Measurements from ENCODE around the gene TEX261. TPM values are rescaled to one million over a fixed set of nuclear protein-coding genes. Genes with fewer than 3 reads are reported as not detected.
"Not testable (repeated sequence)": the region's sequence is repeated elsewhere in the genome, so short reads cannot be mapped to it uniquely, and the experiment has no call there.

TEX261 gene
- 64.1 and 70.0 TPM in 2 replicates for total RNA-seq (2022)
- Bru-seq, nascent RNA: percentile 79 among the genes with signal in this experiment
- BruChase-seq, experiment 1, labeled RNA remaining after a 2-hour chase: percentile 94 among the genes with signal in this experiment
- percentile 98 among the genes with signal in this experiment for BruChase-seq, experiment 2, labeled RNA remaining after a 6-hour chase
- long read RNA-seq, transcript TEX261-202 (5 exons, 758 nt): minor isoform, 11 of 56 reads
- long read RNA-seq, transcript TEX261-201 (6 exons, 3,441 nt): major isoform, 27 of 56 reads
- long read RNA-seq, partial matches to known transcripts: 2 of 56 reads
- long read RNA-seq, other reads (novel, unspliced or antisense): 15 of 56 reads

- no peaks in the 10 kb centered on the region for H3K27me3 Mint-ChIP-seq (ENCODE audit: insufficient read depth, unreplicated experiment)
- ChIA-PET POLR2A (no interaction called here), CTCF (no interaction called here)
- Histone ChIP-seq H3K9me3 (no peaks in the 10 kb centered on the region), H3K27me3 (replicated peaks; ENCODE audit: control insufficient read depth, insufficient read depth, low read length) (no peaks in the 10 kb centered on the region), H3K4me3 (ENCODE audit: low read depth, low read length) (peak within 1 kb of the TSS; percentile 73), H3K4me1 (peaks cover 19% of the 10 kb centered on the region), H3K36me3 (ENCODE audit: control insufficient read depth, insufficient read depth, low read length) (no peaks in the 10 kb centered on the region)
- no peaks in the 10 kb centered on the region for H3K9me3 Mint-ChIP-seq (ENCODE audit: unreplicated experiment)
- no TSS peak for BruUV-seq (replicated peaks)
- H3K4me3 Mint-ChIP-seq (ENCODE audit: unreplicated experiment): peak within 1 kb of the TSS; percentile 93
- DNase-seq: peak; percentile 90 to 97
- peak; percentile 41 to 77 for TF ChIP-seq CTCF (IDR thresholded peaks at IDR 0.05; ENCODE audit: insufficient read depth in 1 of 2, low read depth in 1 of 2, low read length in 1 of 2, severe bottlenecking in 1 of 2, unreplicated experiment in 1 of 2)
- H3K36me3 Mint-ChIP-seq (ENCODE audit: insufficient read depth, unreplicated experiment): peaks cover 8% of the 10 kb centered on the region
- H3K4me1 Mint-ChIP-seq (ENCODE audit: low read depth, unreplicated experiment): no peaks in the 10 kb centered on the region
- H3K27ac Mint-ChIP-seq (ENCODE audit: unreplicated experiment): peak within 1 kb of the TSS; percentile 61
- intact Hi-C loops (cut with micrococcal nuclease; ENCODE audit: unreplicated experiment): loop anchor here (2.0 kb wide), 1 partner anchor 74 kb away; the partner anchor contains the start of gene NAGK
Measured at GRCh38 chr2:70994699-70995425, at the start of gene TEX261. TSS of gene TEX261 (minus strand) at chr2:70994873. CDS start at chr2:70994757, 116 bp downstream.

GRCh38 chr2:71043531-71044407 lies 49.1 kb upstream of the TEX261 start:
- H3K4me1 Mint-ChIP-seq (ENCODE audit: low read depth, unreplicated experiment): peaks cover 11% of the 10 kb centered on the region
- no peak overlapping the region for H3K27ac Mint-ChIP-seq (ENCODE audit: unreplicated experiment)
- H3K4me1 ChIP-seq: no peaks in the 10 kb centered on the region; the same call in 1 of the 2 replicates
- POLR2A ChIA-PET: no interaction called here
- no peaks in the 10 kb centered on the region for H3K27me3 ChIP-seq (replicated peaks; ENCODE audit: control insufficient read depth, insufficient read depth, low read length)
- H3K9me3 ChIP-seq: no peaks in the 10 kb centered on the region
- no peak for DNase-seq
- H3K36me3 Mint-ChIP-seq (ENCODE audit: insufficient read depth, unreplicated experiment): peaks cover 5% of the 10 kb centered on the region
- intact Hi-C loops (cut with micrococcal nuclease; ENCODE audit: unreplicated experiment): no loop called here
- H3K27me3 Mint-ChIP-seq (ENCODE audit: insufficient read depth, unreplicated experiment): no peaks in the 10 kb centered on the region
- BruUV-seq (replicated peaks): no TSS peak
- H3K36me3 ChIP-seq (ENCODE audit: control insufficient read depth, insufficient read depth, low read length): no peaks in the 10 kb centered on the region
- CTCF ChIA-PET: no interaction called here
- no peak overlapping the region for H3K4me3 Mint-ChIP-seq (ENCODE audit: unreplicated experiment)
- no peaks in the 10 kb centered on the region for H3K9me3 Mint-ChIP-seq (ENCODE audit: unreplicated experiment)
- no peak for TF ChIP-seq CTCF (IDR thresholded peaks at IDR 0.05; ENCODE audit: insufficient read depth in 1 of 2, low read depth in 1 of 2, low read length in 1 of 2, severe bottlenecking in 1 of 2, unreplicated experiment in 1 of 2)
- H3K4me3 ChIP-seq (ENCODE audit: low read depth, low read length): no peak overlapping the region

GRCh38 chr2:71042287-71042686 lies 47.6 kb upstream of the TEX261 start:
- BruUV-seq (replicated peaks): no TSS peak
- DNase-seq: no peak
- Mint-ChIP-seq H3K36me3 (ENCODE audit: insufficient read depth, unreplicated experiment) (peaks cover 5% of the 10 kb centered on the region), H3K9me3 (ENCODE audit: unreplicated experiment) (no peaks in the 10 kb centered on the region), H3K4me1 (ENCODE audit: low read depth, unreplicated experiment) (peaks cover 5% of the 10 kb centered on the region), H3K4me3 (ENCODE audit: unreplicated experiment) (no peak overlapping the region), H3K27ac (ENCODE audit: unreplicated experiment) (no peak overlapping the region), H3K27me3 (ENCODE audit: insufficient read depth, unreplicated experiment) (peaks cover 2% of the 10 kb centered on the region)
- no peaks in the 10 kb centered on the region for H3K27me3 ChIP-seq (replicated peaks; ENCODE audit: control insufficient read depth, insufficient read depth, low read length)
- H3K36me3 ChIP-seq (ENCODE audit: control insufficient read depth, insufficient read depth, low read length): no peaks in the 10 kb centered on the region
- H3K4me1 ChIP-seq: no peaks in the 10 kb centered on the region
- no peak overlapping the region for H3K4me3 ChIP-seq (ENCODE audit: low read depth, low read length)
- intact Hi-C loops (cut with micrococcal nuclease; ENCODE audit: unreplicated experiment): no loop called here
- no peaks in the 10 kb centered on the region for H3K9me3 ChIP-seq
- CTCF ChIA-PET: no interaction called here
- POLR2A ChIA-PET: no interaction called here
- TF ChIP-seq CTCF (IDR thresholded peaks at IDR 0.05; ENCODE audit: insufficient read depth in 1 of 2, low read depth in 1 of 2, low read length in 1 of 2, severe bottlenecking in 1 of 2, unreplicated experiment in 1 of 2): no peak

GRCh38 chr2:71036296-71036695 lies 41.6 kb upstream of the TEX261 start:
- H3K36me3 Mint-ChIP-seq (ENCODE audit: insufficient read depth, unreplicated experiment); CTCF ChIA-PET; H3K36me3 ChIP-seq (ENCODE audit: control insufficient read depth, insufficient read depth, low read length); H3K9me3 ChIP-seq; H3K4me1 ChIP-seq; BruUV-seq (replicated peaks); intact Hi-C loops (cut with micrococcal nuclease; ENCODE audit: unreplicated experiment); H3K27me3 Mint-ChIP-seq (ENCODE audit: insufficient read depth, unreplicated experiment); POLR2A ChIA-PET; H3K9me3 Mint-ChIP-seq (ENCODE audit: unreplicated experiment); H3K4me3 ChIP-seq (ENCODE audit: low read depth, low read length); H3K4me3 Mint-ChIP-seq (ENCODE audit: unreplicated experiment); H3K27me3 ChIP-seq (replicated peaks; ENCODE audit: control insufficient read depth, insufficient read depth, low read length): not testable (repeated sequence)
- peak overlapping the region; percentile 9 for H3K27ac Mint-ChIP-seq (ENCODE audit: unreplicated experiment)
- peaks cover 15% of the 10 kb centered on the region for H3K4me1 Mint-ChIP-seq (ENCODE audit: low read depth, unreplicated experiment)
- DNase-seq: peak in 1 of 2 experiments; percentile 48

Measured in Caco-2 (cell line).